ENCODE results near the gene TUBGCP6.

Gene TUBGCP6

DNA sequence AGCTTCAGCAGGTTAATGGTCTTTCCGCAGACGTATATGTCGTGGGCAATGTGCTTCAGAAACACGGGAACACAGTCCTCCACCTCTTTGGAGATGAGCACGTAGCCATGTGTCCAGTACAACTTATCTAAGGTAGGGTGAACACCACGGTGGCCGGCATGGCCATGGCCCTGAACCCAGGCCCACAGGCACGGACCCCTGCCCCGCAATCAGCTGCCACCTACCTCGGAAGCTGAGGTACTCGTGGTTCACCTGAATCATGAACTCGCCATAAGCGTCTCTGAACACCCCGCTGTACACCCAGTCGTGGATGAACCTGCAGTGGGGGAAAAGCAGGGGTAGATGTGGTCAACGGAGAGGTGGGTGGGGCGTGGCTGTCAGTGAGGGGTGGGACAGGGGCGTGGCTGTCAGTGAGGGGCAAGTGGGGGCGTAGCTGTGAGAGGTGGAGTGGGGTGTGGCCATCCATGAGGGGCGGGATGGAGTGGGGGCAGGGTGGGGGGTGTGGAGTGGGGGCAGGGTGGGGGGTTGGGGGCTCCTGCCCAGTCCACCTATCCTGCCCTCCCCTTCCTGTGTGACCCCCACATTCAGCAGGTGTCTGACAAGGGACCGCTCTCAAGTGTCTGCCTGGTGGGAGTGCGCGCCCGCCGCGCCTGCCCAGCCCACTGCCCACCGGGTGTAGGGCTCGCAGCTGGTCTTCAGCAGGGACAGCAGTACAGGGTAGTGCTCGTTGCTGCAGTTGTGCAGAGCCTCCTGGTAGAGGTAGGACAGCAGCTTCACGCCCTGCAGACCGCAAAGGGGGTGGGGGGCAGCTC lies 18.6 kb downstream of the TUBGCP6 start:
- DNase-seq, result no peak

DNA sequence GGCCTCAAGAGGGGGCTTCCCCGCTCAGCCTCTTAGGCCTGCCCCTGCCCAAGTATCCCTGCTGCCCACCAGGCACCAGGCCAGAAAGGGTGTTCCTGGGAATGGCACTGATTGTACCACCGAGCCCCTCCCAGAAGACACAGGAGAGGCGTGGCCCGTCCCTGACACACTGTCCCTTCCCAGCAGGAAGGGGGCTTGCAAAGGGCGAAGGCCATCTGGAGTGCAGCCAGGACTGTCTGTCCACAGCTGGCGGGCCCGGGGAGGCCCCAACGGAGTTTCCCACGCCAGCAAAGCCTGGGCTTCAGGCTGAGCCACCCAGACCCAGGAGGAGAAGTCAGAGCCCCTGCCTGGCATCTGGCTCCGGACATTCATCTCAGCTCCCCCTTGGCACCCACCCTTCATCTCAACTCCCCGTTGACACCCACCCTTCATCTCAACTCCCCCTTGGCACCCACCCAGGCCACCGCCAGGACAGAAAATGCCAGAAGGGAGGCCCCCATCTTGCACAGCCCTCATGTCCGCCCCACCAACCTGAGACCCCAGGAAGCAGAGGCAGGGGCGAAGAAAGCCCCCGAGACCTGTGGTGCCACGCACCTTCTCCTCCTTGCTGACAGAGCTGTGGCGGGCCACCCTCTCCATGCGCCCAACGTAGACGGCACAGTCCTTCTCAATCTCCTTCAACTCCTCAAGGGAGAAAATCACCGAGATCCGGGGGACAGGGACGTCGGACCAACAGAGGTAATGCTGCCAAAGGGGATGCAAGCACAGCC lies 19.4 kb downstream of the TUBGCP6 start:
- DNase-seq, result no peak

DNA sequence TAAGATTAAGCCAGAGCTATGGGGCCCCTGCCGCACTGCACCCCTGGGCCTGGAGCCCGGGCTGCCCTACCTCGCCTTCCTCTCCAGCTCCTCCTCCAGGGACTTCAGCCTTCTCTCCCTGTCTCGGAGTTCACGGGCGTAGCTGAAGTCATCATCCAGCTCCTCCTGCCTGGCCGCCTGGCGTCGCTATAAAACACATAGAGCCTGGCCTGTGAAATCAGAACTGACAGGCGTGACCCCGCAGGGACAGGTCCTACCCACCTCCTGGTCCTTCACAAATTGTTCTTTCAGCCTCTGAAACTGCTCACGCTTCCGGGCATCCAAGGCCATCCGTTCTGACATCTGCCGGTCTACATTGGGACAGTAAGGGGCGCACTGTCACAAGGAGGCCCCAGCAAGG lies 20.8 kb downstream of the TUBGCP6 start:
- no peak for DNase-seq

DNA sequence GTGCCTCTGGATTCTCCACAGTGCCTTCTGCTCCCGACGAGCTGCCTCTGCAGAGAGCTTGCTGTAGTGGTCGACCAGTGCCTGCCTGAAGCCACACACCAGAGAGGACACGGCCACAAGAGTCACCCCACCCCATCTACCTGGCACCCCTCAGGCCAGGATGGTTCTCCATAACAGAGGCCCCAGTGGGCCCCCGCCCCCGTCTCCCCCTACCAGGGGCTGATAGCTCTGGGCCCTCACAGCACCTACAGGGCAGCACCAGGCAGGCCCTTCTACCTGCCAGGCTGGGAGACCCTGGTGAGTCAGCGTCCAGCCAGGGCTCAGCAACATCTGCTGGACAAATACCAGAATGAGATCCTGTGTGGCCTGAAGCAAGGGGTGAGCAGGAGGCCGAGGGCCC lies 22.3 kb downstream of the TUBGCP6 start:
- no peak for DNase-seq

DNA sequence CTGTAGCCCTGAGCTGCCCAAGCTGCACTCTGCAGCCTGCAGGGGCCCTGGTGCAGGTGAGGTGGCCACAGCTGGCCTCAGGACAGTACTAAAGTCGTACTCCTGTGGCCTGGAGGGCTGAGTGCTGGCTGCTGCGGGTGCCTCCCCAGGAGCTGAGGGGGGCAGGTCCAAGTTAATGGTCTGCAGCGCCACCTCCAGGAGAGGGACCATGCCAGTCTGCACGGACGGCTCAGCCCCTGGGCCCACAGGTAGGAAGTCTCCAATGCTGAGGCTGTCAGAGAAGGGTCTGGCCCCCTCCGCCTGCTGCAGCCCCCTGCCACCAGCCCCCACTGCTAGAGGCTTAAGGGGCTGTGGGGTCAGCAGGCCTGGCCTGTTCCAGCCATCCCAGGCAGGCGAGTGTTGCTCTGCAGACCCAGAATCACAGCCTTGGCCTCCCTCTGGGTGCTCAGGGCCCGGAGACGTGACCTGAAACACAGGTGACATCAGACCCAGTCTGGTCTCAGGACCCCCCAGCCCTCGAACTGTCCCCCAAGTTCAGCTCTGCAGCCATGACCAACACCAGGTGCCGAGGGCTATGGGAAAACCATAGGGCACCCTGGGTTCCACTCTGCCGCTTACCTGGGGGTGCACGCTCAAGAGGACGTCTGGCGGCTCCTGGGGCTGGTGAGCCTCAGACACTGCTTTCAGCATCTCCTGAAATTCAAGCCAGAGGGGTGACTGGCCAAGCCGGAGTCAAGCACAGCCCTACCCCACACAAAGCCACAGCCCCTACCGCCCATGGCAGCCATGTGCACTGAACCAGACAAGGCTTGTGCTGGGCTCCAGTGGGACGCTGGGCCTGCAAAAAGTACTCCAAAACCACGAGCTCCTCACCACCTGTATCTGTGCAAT lies 23.2 kb downstream of the TUBGCP6 start:
- DNase-seq, result no peak

DNA sequence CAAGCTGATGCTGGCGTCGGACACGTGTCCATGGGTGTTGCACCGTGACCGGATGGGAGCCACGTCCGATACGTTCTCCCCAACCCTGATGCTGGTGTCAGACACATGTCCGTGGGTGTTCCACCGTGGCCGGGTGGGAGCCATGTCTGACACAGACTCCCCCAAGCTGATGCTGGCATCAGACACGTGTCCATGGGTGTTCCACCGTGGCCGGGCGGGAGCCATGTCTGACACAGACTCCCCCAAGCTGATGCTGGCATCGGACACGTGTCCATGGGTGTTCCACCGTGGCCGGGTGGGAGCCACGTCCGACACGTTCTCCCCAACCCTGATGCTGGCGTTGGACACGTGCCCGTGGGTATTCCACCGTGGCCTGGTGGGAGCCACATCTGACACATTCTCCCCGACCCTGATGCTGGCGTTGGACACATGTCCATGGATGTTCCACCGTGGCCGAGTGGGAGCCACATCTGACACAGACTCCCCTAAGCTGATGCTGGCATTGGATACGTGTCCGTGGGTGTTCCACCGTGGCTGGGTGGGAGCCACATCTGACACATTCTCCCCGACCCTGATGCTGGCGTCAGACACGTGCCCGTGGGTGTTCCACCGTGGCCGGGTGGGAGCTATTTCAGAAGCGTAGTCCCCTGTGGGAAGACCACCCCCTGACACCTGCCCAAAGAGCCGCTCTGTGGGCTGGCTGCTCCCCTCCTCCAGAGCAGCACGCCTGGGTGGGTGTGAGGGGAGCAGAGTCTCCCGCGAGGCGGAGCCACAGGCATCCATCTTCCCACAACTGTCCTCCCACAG lies 24.0 kb downstream of the TUBGCP6 start:
- DNase-seq, result no peak

DNA sequence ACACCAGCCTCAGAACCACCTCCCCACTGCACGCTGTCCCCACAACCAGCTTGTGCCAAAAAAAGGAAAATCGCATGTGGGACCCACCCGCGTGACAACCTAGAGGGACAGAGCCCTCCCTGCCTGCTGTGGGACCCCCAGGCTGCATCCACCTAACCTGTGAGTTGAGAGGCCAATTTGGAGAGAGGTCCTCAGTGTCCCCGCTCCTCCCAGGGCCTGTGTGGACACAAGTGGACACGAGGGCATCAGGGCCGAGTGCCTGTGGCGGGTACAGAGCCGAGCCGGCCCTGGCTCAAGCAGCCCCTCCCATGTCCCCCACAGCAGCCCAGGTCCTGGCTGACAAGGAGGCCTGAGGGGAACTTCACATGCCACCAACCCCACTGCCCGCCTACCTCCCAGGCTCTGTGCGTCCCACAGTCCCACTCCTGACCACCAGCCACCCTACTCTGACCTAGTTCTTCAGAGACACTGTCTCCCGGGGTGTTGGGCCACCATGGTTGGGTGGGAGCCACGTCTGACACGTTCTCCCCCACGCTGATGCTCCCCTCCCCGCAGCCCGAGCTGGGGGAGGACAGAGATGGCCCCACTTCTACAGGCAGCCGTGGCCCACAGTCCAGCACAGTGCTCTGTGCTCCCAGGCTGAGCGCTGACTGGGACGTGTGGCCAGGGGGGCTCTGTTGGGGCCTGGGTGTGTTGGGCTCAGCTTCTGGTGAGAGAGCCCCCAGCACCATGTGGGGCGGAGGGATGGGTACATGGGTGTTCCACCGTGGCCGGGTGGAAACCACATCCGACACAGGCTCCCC lies 24.8 kb downstream of the TUBGCP6 start:
- DNase-seq, result no peak

DNA sequence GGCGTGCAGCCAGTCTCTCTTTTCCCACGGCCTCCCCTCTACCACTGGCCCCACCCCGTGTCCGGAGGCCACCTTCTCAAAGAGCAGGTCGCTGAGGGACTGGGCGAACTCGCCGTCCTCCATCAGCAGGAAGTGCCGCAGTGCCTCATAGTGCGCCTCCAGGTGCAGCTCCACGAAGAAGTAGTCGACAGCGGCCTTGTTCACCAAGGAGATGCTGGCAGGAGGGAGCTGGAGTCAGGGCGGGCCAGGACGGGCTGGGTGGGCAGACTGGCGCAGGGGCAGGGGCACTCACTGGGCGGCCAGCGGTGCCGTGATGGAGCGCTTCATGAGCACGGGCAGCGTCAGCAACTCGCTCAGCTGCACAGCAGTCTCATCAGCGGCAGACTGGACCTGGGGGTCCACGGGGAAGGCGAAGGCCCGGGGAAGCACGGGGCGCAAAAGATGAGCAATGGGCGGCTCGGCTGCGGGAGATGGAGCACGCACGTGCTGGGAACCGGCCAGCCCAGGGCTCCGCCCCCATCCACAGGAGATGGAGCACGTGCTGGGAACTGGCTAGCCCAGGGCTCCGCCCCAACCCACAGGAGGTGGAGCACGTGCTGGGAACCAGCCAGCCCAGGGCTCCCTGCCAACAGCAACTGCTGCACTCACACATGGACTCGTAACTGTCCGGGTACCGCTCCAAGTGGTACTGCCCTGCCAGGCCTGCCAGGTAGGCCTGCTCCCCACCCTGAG lies 25.7 kb downstream of the TUBGCP6 start:
- peak in 1 of 2 experiments; percentile 77 for DNase-seq

DNA sequence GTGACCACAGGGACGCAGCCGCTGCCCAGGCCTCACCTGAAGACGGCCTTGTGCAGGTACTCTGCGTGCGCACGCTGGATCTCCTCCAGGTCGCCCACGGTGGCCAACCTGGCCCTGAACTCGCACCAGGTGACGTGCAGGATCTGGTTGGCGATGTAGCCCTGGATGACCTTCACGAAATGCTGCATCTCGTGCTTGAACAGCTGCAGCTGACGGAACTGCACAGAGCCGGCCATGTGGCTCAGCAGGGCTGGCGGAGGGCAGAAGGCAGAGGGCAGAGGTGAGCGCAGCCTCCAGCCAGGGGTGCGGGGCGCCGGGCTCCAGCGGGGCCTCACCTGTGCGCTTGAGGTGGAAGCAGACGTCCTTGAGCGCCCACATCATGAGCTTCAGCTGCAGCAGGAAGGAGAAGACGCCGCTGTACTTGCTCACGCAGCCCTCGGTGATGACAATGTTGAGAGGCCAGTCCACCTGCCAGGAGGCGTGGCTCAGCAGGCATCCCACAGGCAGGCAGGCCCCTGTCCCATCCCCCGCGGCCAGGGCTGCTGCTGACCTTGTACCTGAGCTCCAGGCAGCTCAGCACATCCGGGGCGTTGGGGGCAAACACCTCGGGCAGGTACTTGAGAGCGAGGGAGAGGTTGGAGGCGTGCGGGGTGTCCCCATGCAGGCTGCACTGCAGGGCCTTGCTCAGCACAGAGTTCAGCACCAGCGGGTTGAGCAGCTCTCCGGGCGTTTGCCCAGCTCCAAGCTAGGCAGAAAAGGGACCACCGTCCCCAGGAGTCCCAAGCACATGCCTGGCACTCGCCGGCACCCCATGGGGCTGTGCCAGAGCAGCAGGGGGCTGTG lies 26.4 kb downstream of the TUBGCP6 start:
- no peak for DNase-seq

DNA sequence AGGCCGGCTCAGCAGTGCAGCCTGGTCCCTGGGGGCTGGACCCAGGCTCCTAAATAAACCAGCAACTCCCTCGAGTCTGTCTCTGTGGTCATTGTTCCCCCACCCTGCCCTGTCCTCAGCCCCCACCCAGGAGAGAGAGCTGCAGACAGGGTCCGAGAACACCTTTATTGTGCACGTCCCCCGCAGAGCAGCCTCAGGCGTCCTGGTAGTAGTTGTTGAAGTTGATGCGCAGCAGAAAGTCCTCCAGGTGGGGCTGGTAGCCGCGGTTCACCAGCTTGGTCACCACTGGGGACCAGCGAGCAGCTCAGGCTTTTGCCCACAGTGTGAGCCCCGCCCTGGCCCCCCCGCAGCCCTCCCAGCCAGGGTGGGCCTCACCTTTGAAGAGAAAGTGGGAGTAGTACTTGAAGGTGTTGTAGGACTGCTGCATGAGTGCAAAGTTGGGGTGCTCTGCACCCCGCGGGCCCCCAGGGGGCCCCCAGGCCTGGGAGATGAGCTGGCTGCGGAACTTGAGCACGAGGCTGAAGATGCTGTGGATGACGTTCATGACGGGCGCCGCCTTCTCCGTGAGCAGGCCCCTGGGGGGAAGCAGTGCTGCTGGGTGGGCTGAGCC lies 27.2 kb downstream of the TUBGCP6 start:
- no peak for DNase-seq

DNA sequence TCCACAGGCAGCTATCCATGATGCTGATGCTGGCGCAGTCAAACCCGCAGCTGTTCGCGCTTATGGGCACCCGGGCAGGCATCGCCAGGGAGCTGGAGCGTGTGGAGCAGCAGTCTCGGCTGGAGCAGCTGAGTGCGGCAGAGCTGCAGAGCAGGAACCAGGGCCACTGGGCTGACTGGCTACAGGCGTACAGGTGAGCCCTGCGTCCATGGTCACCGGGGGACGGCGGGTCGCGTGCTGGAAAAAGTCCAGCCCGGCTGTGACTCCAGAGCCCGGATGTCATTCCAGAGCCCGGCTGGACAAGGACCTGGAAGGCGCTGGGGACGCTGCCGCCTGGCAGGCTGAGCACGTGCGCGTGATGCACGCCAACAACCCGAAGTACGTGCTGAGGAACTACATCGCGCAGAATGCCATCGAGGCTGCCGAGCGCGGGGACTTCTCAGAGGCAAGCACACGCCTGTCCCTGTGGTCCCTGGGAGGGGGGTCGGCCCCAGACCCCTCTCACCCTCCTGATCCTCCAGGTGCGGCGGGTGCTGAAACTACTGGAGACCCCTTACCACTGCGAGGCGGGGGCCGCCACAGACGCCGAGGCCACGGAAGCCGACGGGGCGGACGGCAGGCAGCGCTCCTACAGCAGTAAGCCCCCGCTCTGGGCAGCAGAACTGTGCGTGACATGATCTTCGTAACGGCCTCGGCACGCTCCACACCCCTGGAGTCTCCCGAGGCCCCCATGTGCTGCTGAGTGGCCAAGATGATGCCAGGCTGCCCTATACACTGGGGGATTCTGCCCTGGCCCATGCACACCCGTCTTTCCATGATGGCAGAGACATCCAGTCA lies 27.9 kb downstream of the TUBGCP6 start:
- no peak for DNase-seq

DNA sequence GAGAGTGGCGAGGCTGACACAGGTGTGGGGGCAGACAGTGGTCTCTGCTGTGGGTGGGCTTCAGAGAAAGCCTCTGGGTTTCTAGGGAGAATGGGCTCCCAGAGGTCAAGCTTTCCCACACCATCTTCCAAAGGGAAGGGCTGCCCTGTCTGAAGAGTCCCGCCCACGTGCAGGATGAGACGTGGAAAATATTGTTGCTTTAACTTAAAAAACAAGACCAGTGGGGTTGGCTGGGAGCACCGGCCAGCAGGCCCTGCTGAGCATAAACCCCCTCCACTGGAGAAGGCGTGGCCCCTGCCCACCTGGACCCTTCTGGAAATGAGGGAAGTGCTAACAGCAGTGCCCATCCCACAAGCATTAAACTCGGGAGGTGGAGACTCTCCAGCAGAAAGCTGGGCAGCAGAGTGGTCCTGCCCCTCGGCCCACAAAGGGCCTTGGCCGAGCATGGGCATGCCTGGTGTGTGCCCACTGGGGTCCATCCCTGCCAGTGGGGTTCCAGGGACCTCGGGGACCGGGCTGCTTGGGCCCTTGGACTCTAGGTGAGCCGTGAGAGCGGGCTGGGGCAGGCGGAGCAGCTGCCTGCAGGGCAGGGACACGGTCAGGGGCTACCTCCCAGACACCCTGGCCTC lies 28.7 kb downstream of the TUBGCP6 start:
- no peak for DNase-seq

DNA sequence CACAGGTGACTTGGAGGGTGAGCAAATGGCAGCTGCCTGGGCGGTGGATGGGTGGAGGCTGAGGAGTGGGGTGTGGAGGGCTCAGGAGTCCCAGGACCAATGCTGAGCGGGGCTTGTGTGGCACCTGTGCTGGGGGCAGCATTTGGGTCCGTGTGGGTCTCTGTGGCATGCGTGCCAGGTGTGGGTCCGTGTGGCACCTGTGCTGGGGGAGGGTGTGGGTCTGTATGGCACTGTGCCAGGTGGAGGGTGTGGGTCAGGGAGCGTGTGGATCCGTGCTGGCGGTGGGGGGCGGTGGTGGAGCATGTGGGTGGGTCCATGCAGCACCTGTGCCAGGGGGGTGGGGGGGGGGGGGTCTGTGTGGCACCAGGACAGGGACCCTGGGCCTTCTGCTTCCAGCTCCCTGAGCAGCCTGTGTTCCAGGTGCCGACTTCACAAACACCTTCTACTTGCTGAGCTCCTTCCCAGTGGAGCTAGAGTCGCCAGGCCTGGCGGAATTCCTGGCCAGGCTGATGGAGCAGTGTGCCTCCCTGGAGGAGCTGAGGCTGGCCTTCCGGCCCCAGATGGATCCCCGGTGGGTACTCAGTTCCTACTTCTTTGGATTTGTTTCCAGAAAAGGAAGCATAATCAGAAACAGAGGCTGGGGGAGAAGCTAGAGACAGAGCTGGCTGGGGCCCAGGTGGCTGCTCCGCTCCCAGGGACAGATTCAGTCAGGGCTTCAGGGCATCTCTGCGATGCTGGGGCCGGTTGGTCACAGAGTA lies 29.3 kb downstream of the TUBGCP6 start:
- no peak for DNase-seq

DNA sequence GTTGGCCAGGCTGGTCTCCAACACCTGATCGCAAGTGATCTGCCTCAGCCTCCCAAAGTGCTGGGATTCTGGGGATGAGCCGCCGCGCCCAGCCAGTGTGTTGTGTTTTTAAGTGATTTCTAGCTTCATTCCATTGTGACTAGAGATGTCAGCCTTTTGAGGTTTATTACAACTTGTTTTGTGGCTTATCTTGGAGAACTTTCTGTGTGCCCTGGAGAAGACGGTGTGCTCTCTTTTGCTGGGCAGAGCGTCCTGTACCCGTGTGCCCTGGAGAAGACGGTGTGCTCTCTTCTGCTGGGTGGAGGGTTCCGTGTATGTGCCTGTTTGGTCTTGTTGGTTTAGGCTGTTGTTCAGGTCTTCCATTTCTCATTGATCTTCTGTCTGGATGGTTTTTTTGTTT lies 31.6 kb downstream of the TUBGCP6 start:
- no peak for DNase-seq

DNA sequence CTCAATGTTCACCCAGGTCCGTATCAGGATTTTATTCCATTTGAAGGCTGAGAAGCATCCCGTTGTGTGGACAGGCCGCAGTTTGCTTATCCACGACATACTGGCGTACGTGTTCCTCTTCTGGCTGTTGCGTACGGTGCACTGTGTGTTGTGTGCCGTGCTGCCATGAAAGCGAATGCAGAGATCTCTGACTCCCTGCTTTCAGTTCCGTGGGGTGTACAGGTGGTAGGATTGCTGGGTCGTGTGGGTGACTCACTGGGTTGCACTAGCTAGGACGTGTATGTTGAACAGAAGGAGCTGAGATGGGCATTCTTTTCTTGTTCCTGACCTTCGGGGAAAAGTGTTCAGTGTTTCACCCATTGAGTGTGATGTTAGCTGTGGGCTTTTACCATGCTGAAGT lies 33.7 kb downstream of the TUBGCP6 start:
- DNase-seq, result no peak

DNA sequence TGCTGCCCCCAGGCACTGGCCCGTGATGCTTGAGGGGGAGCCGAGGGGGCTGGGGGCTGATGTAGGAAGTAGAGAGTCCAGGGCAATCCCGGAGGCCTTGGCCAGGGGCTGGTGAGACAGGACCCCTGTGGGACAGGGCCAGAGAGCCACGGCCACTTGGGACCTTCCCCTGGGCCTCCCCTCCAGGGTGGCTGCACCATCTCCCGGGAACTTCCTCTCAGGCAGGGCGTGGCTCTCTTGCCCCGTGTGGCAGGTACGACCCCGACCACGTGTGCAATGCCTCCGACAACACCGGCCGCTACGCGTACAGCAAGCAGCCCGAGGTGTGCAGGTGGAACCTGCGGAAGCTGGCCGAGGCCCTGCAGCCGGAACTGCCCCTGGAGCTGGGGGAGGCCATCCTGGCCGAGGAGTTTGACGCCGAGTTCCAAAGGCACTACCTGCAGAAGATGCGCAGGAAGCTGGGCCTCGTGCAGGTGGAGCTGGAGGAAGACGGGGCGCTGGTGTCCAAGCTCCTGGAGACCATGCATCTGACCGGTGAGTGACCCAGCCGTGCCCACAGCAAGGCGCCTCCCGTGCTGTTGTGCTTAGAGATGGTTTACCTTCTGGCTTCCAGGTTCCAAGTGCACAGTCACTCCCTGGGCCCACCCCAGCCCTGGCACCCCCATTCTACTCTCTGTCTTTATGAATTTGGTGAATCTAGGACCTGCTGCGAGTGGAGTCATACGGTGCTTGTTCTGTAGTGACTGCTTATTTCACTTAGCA lies 34.3 kb downstream of the TUBGCP6 start:
- DNase-seq, result no peak

Measured in NCI-H526 (cell line).